HepG2 (cell line): ENCODE measurements around the gene BLVRB. TPM values are rescaled to one million over a fixed set of nuclear protein-coding genes. Genes with fewer than 3 reads are reported as not detected.
A peak's percentile ranks its signal among the peaks of the same experiment; 100 is the strongest.

Experiments
- ATAC-seq: fragments of 200-7000 bp; cut with Tn5 transposase; 3 replicates; pipeline ENCODE4 v1.9.1; 2020; ENCODE audit warnings: mild to moderate bottlenecking, moderate library complexity
- BruUV-seq: library from RNA; stranded (reverse); fragments of 400-500 nt; replicated peaks from 2 replicates; lab custom pipeline; 2021; lab: Mats Ljungman, UMichigan
- CTCF ChIA-PET: fragments of 300-600 bp; formaldehyde crosslinking; extraction: SDS; loops from one replicate; lab custom pipeline; 2021; ENCODE audit warnings: low total read pairs, inconsistent platforms, low intra/inter-chr PET ratio; lab: Yijun Ruan, JAX
- POLR2A ChIA-PET: fragments of 350-600 bp; sonication (Branson Sonifier 250); formaldehyde crosslinking; loops from one replicate; lab custom pipeline; 2020; ENCODE audit warnings: antibody characterized with exemption, inconsistent platforms; lab: Yijun Ruan, JAX
- DNase-seq: peaks from one replicate; pipeline ENCODE4 v3.0.0-alpha.2; 2015; ENCODE audit warnings: low spot score
- FAIRE-seq: peaks from 3 replicates; lab custom pipeline; 2011; peaks lifted over from hg19 to GRCh38; lab: Jason Lieb, UNC
- H2AFZ ChIP-seq: one replicate; pipeline ENCODE4 v1.6.1; 2011; ENCODE audit warnings: low read length, inconsistent platforms
- H3K27ac ChIP-seq: fragments of 300-600 bp; 3 replicates; pipeline ENCODE4 v1.8.0; 2011; ENCODE audit warnings: mixed run types, mild to moderate bottlenecking, mixed read lengths, low read length, inconsistent platforms; ENCODE audit not compliant: insufficient read depth; ENCODE audit errors: extremely low read length
- H3K27me3 ChIP-seq, 2 experiments: fragments of 200-600 bp in 1 of 2; 2 replicates in 1 of 2; 3 replicates in 1 of 2; pipeline versions ENCODE4 v1.6.0 to v1.8.0; 2011; ENCODE audit warnings: low read length in 2 of 2, mild to moderate bottlenecking in 2 of 2, moderate library complexity in 2 of 2, inconsistent platforms in 1 of 2; ENCODE audit not compliant: insufficient read depth in 2 of 2, control insufficient read depth in 1 of 2
- H3K36me3 ChIP-seq, 2 experiments: fragments of 200-600 bp in 1 of 2; replicated peaks in 1 of 2; 2 replicates in 1 of 2; 3 replicates in 1 of 2; pipeline versions ENCODE4 v1.5.1 to v1.8.0; 2011; ENCODE audit warnings: low read length in 2 of 2, inconsistent platforms in 1 of 2; ENCODE audit not compliant: insufficient read depth in 2 of 2, control insufficient read depth in 1 of 2
- H3K4me1 ChIP-seq: 2 replicates; pipeline ENCODE4 v1.5.1; 2012; ENCODE audit warnings: low read length, inconsistent platforms; ENCODE audit not compliant: insufficient read depth
- H3K4me2 ChIP-seq: 2 replicates; pipeline ENCODE4 v1.6.0; 2011; ENCODE audit warnings: low read depth, low read length, inconsistent platforms
- H3K4me3 ChIP-seq, 3 experiments: fragments of 200-600 bp in 1 of 3; sonication (generic), shearing (Covaris generic) in 1 of 3; replicated peaks in 1 of 3; 2 replicates each; pipeline ENCODE4 v1.5.1; 2011 to 2016; ENCODE audit warnings: low read length in 3 of 3, inconsistent platforms in 2 of 3, low read depth in 2 of 3, mild to moderate bottlenecking in 2 of 3, control low read depth in 1 of 3, mixed read lengths in 1 of 3; ENCODE audit not compliant: insufficient read depth in 1 of 3
- H3K79me2 ChIP-seq: one replicate; pipeline ENCODE4 v1.6.1; 2011; ENCODE audit warnings: low read length, inconsistent platforms; ENCODE audit not compliant: insufficient read depth
- H3K9ac ChIP-seq: 2 replicates; pipeline ENCODE4 v1.6.0; 2011; ENCODE audit warnings: mild to moderate bottlenecking, low read depth, low read length, inconsistent platforms; ENCODE audit not compliant: insufficient read depth
- H3K9me3 ChIP-seq: 2 replicates; pipeline ENCODE4 v1.5.1; 2012; ENCODE audit warnings: mild to moderate bottlenecking, low read length
- H4K20me1 ChIP-seq: 2 replicates; pipeline ENCODE4 v1.6.0; 2011; ENCODE audit warnings: inconsistent platforms, mild to moderate bottlenecking, low read length, moderate library complexity; ENCODE audit not compliant: insufficient read depth
- MAFK ChIP-seq, 2 experiments: IDR thresholded peaks in 1 of 2; conservative IDR thresholded peaks in 1 of 2; 2 replicates each; pipeline ENCODE4 v1.6.1; 2011; ENCODE audit warnings: improper control_type of control experiment in 2 of 2, low read length in 2 of 2
- NCOA2 ChIP-seq: sonication (generic); formaldehyde crosslinking; IDR thresholded peaks from 2 replicates; pipeline ENCODE4 v1.8.0; 2022; ENCODE audit warnings: inconsistent platforms
- POLR2AphosphoS5 ChIP-seq: IDR thresholded peaks from 2 replicates; pipeline ENCODE4 v1.6.1; 2012; ENCODE audit warnings: low read depth, low read length
- STAT5B ChIP-seq: sonication (generic); formaldehyde crosslinking; IDR thresholded peaks from 2 replicates; pipeline ENCODE4 v1.4.0; 2020; ENCODE audit warnings: missing genetic modification reagents
- ZBTB7A ChIP-seq: sonication (generic); formaldehyde crosslinking; IDR thresholded peaks from 2 replicates; pipeline ENCODE4 v1.8.0; 2022; ENCODE audit warnings: mild to moderate bottlenecking, missing genetic modification reagents
- ZNF549 ChIP-seq: sonication (generic); formaldehyde crosslinking; IDR thresholded peaks from 2 replicates; pipeline ENCODE4 v1.5.0; 2020; ENCODE audit warnings: missing genetic modification reagents
- ZNF710 ChIP-seq: sonication (generic); formaldehyde crosslinking; IDR thresholded peaks from 2 replicates; pipeline ENCODE4 v1.5.0; 2020; ENCODE audit warnings: mild to moderate bottlenecking, missing genetic modification reagents, borderline replicate concordance
- ZZZ3 ChIP-seq: sonication (generic); formaldehyde crosslinking; IDR thresholded peaks from 2 replicates; pipeline ENCODE4 v1.4.0; 2020; ENCODE audit warnings: missing genetic modification reagents, mild to moderate bottlenecking, borderline replicate concordance
- WGBS: methylation state at CpG from one replicate; pipeline ENCODE4 v1.1.6; 2017; ENCODE audit warnings: low lambda C conversion rate; 5-methylcytosine and 5-hydroxymethylcytosine counted together
- in situ Hi-C: cut with HindIII; loops from 2 replicates; pipeline ENCODE4 v1.10.0; 2017; ENCODE audit warnings: low pct_unique_long_range_greater_than_20kb; ENCODE audit not compliant: extremely low pct_ligation_motif_present
- intact Hi-C: fragments of 100-400 bp; cut with micrococcal nuclease; formaldehyde crosslinking; loops from one replicate; pipeline ENCODE4 v1.10.0; 2022; ENCODE audit not compliant: unreplicated experiment
- polyA plus RNA-seq, 8 experiments: library from polyadenylated mRNA; depleted of rRNA in 3 of 8; stranded (reverse) in 7 of 8; unstranded in 1 of 8; fragments of >200 nt; fragmentation: Illumina TruSeq in 4 of 8; extraction: Trizol in 4 of 8; gene quantifications; 2 replicates each; pipeline versions ENCODE4 v1.2.1 to v1.2.3, GENCODE V29; 2011 to 2016; ENCODE audit warnings: low read depth in 4 of 8, missing spikeins in 1 of 8, mixed read lengths in 1 of 8; ENCODE audit not compliant: insufficient read depth in 1 of 8
- total RNA-seq, 5 experiments: library from RNA; depleted of rRNA; stranded (reverse); fragments of >200 nt; fragmentation: Illumina TruSeq; extraction: Trizol; gene quantifications; 2 replicates each; pipeline ENCODE4 v1.2.3, GENCODE V29; 2016; ENCODE audit warnings: low read depth in 1 of 5
- TF ChIP-seq, protein P1 (sequence below): sonication (generic); formaldehyde crosslinking; IDR thresholded peaks from 2 replicates; pipeline ENCODE4 v1.8.0; 2022; ENCODE audit warnings: mild to moderate bottlenecking, missing genetic modification reagents, borderline replicate concordance
- TF ChIP-seq, protein P2 (sequence below): IDR thresholded peaks from 2 replicates; pipeline ENCODE4 v1.4.0; 2020; ENCODE audit warnings: mild to moderate bottlenecking, missing genetic modification reagents
- TF ChIP-seq, protein P3 (sequence below): sonication (generic); formaldehyde crosslinking; IDR thresholded peaks from 2 replicates; pipeline ENCODE4 v1.5.0; 2020; ENCODE audit warnings: missing genetic modification reagents

Gene BLVRB
- total and polyA plus RNA-seq, 2 of the 13 experiments (the other 11 are each of a cell fraction or from before 2014, with no cell fraction given), result 25.9 to 51.4 TPM

GRCh38 chr19:40442328-40443130 lies 23.0 kb downstream of the BLVRB start (continued):
- TF ChIP-seq ZNF710 (CRISPR knock-in tag), result peak; percentile 29; the same call in 1 of the 2 replicates
- no peak for TF ChIP-seq STAT5B (CRISPR knock-in tag)
- TF ChIP-seq POLR2AphosphoS5, result peak; percentile 44
- TF ChIP-seq NCOA2, result 0 out of 2 replicates have a peak, but pooled peaks have one; percentile 2

DNA sequence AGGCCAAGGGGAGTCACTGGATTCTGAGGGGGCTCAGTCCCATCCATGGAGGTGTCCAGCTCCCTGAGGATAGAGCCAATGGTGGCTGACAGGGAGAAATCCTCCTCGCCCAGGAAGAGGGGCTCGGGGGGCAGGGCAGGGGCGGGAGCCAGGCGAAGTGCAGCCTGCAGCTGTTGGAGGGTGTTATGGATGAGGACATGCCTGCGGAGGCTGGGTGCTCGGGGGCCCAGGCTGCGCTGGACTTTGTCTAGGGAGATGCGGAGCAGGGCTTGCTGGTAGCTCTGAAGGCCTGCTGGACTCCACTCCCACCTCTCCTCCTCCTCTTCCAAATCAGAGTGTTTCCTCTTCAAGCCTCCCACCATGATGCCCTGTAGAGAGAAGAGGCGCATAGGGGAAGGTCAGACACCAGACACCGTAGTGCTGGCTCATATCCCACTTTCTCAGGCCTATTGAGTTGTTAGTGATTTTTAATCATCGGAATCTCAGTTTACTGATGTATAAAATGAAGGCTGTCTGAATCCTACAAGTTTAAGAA lies 23.8 kb downstream of the BLVRB start:
- ATAC-seq, result no peak
- TF ChIP-seq, protein P1, sequence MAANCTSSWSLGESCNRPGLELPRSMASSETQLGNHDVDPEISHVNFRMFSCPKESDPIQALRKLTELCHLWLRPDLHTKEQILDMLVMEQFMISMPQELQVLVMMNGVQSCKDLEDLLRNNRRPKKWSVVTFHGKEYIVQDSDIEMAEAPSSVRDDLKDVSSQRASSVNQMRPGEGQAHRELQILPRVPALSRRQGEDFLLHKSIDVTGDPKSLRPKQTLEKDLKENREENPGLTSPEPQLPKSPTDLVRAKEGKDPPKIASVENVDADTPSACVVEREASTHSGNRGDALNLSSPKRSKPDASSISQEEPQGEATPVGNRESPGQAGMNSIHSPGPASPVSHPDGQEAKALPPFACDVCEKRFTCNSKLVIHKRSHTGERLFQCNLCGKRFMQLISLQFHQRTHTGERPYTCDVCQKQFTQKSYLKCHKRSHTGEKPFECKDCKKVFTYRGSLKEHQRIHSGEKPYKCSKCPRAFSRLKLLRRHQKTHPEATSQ (CRISPR knock-in tag), result no peak
- TF ChIP-seq, protein P2, sequence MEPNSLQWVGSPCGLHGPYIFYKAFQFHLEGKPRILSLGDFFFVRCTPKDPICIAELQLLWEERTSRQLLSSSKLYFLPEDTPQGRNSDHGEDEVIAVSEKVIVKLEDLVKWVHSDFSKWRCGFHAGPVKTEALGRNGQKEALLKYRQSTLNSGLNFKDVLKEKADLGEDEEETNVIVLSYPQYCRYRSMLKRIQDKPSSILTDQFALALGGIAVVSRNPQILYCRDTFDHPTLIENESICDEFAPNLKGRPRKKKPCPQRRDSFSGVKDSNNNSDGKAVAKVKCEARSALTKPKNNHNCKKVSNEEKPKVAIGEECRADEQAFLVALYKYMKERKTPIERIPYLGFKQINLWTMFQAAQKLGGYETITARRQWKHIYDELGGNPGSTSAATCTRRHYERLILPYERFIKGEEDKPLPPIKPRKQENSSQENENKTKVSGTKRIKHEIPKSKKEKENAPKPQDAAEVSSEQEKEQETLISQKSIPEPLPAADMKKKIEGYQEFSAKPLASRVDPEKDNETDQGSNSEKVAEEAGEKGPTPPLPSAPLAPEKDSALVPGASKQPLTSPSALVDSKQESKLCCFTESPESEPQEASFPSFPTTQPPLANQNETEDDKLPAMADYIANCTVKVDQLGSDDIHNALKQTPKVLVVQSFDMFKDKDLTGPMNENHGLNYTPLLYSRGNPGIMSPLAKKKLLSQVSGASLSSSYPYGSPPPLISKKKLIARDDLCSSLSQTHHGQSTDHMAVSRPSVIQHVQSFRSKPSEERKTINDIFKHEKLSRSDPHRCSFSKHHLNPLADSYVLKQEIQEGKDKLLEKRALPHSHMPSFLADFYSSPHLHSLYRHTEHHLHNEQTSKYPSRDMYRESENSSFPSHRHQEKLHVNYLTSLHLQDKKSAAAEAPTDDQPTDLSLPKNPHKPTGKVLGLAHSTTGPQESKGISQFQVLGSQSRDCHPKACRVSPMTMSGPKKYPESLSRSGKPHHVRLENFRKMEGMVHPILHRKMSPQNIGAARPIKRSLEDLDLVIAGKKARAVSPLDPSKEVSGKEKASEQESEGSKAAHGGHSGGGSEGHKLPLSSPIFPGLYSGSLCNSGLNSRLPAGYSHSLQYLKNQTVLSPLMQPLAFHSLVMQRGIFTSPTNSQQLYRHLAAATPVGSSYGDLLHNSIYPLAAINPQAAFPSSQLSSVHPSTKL (CRISPR knock-in tag), result no peak
- TF ChIP-seq ZNF549 (CRISPR knock-in tag), result no peak
- no peak for TF ChIP-seq ZZZ3 (CRISPR knock-in tag)
- no peak for TF ChIP-seq ZBTB7A (CRISPR knock-in tag)
- TF ChIP-seq MAFK (conservative IDR thresholded peaks at IDR 0.05 in 1 of 2, IDR thresholded peaks at IDR 0.05 in 1 of 2; ENCODE audit: low read length in 2 of 2), result no peak
- TF ChIP-seq, protein P3, sequence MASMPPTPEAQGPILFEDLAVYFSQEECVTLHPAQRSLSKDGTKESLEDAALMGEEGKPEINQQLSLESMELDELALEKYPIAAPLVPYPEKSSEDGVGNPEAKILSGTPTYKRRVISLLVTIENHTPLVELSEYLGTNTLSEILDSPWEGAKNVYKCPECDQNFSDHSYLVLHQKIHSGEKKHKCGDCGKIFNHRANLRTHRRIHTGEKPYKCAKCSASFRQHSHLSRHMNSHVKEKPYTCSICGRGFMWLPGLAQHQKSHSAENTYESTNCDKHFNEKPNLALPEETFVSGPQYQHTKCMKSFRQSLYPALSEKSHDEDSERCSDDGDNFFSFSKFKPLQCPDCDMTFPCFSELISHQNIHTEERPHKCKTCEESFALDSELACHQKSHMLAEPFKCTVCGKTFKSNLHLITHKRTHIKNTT (CRISPR knock-in tag), result no peak
- TF ChIP-seq, all 625 proteins: peak for 0
- Histone ChIP-seq H3K79me2 (peaks cover 27% of the 10 kb centered on the region), H3K27ac (no peak overlapping the region), H4K20me1 (peaks cover 13% of the 10 kb centered on the region), H3K4me1 (peaks cover 12% of the 10 kb centered on the region), H3K36me3 (peaks cover 7 to 22% of the 10 kb centered on the region in 2 experiments; a peak in 4 of 5 replicates), H3K27me3 (peaks cover 0 to 5% of the 10 kb centered on the region in 2 experiments; a peak in 1 of 5 replicates), H2AFZ (no peak overlapping the region), H3K9ac (peak overlapping the region; percentile 76), H3K9me3 (no peaks in the 10 kb centered on the region), H3K4me2 (peak overlapping the region; percentile 97), H3K4me3 (peak overlapping the region in 1 of 3 experiments; percentile 76; a peak in 1 of 6 replicates)
- CTCF ChIA-PET, result no interaction called here
- in situ Hi-C loops (no loop called here), intact Hi-C loops (loop anchor here (5.0 kb wide), 1 partner anchor 1039 kb away; no protein-coding TSS in a partner anchor)
- POLR2A ChIA-PET, result interaction anchor here (1.7 to 4.6 kb wide), 3 partner anchors 15 to 162 kb away, joined by 4 to 80 read pairs (median 50); partner anchors contain the start of gene SERTAD1
- 95% methylated on average over 11 of the region's 11 CpGs for WGBS
- no peak for FAIRE-seq
- no peak for DNase-seq
- no TSS peak for BruUV-seq
